DOHH2 (cell line): ENCODE data around the gene SPATS1.

Experiments used
- H3F3A ChIP-seq: fragments of 200-600 bp; sonication (generic), shearing (Covaris generic); 2 replicates; pipeline ENCODE4 v1.6.0; 2016; ENCODE audit warnings: antibody characterized with exemption, mild to moderate bottlenecking; ENCODE audit not compliant: control insufficient read depth, insufficient read depth
- H3K27ac ChIP-seq: fragments of 200-600 bp; sonication (generic); 2 replicates; pipeline ENCODE4 v1.5.1; 2014; ENCODE audit warnings: low read depth, mild to moderate bottlenecking, low read length, moderate library complexity
- H3K27me3 ChIP-seq: fragments of 200-600 bp; sonication (generic); 2 replicates; pipeline ENCODE4 v1.6.1; 2014; ENCODE audit warnings: mild to moderate bottlenecking, low read length, mixed read lengths; ENCODE audit not compliant: control insufficient read depth
- H3K36me3 ChIP-seq: fragments of 200-600 bp; sonication (generic); 2 replicates; pipeline ENCODE4 v1.6.1; 2014; ENCODE audit warnings: mild to moderate bottlenecking, low read length, moderate library complexity, mixed read lengths; ENCODE audit not compliant: control insufficient read depth
- H3K4me1 ChIP-seq: fragments of 200-600 bp; sonication (generic); 2 replicates; pipeline ENCODE4 v1.6.1; 2014; ENCODE audit warnings: mild to moderate bottlenecking, low read length, mixed read lengths; ENCODE audit not compliant: control insufficient read depth
- H3K4me2 ChIP-seq: fragments of 200-600 bp; sonication (generic); 2 replicates; pipeline ENCODE4 v1.6.0; 2014; ENCODE audit warnings: mild to moderate bottlenecking, low read length, moderate library complexity
- H3K4me3 ChIP-seq: fragments of 200-600 bp; sonication (generic); 2 replicates; pipeline ENCODE4 v1.5.1; 2014; ENCODE audit warnings: mild to moderate bottlenecking, low read length, mixed read lengths
- H3K79me2 ChIP-seq: fragments of 200-600 bp; sonication (generic); 2 replicates; pipeline ENCODE4 v1.6.1; 2014; ENCODE audit warnings: mild to moderate bottlenecking, low read length, mixed read lengths; ENCODE audit not compliant: control insufficient read depth
- H3K9me2 ChIP-seq: fragments of 200-600 bp; sonication (generic); replicated peaks from 2 replicates; pipeline ENCODE4 v1.6.1; 2014; ENCODE audit warnings: mild to moderate bottlenecking, low read length, mixed read lengths; ENCODE audit not compliant: control insufficient read depth
- H3K9me3 ChIP-seq: fragments of 200-600 bp; sonication (generic); 2 replicates; pipeline ENCODE4 v1.6.1; 2014; ENCODE audit warnings: antibody characterized with exemption, low read length, mixed read lengths; ENCODE audit not compliant: control insufficient read depth, insufficient read depth
- H4K20me1 ChIP-seq: fragments of 200-600 bp; sonication (generic); 2 replicates; pipeline ENCODE4 v1.6.0; 2014; ENCODE audit warnings: low read depth, mild to moderate bottlenecking, antibody characterized with exemption, low read length, moderate library complexity; ENCODE audit not compliant: control insufficient read depth, insufficient read depth
- CTCF ChIP-seq: fragments of 200-600 bp; sonication (generic); IDR thresholded peaks from one replicate; pipeline ENCODE4 v1.5.1; 2014; ENCODE audit warnings: antibody characterized with exemption, mild to moderate bottlenecking, low read depth, low read length; ENCODE audit not compliant: poor library complexity, severe bottlenecking
- EZH2phosphoT487 ChIP-seq: fragments of 200-600 bp; sonication (generic); IDR thresholded peaks from 2 replicates; pipeline ENCODE4 v1.6.1; 2017; ENCODE audit warnings: borderline replicate concordance, mild to moderate bottlenecking, antibody characterized with exemption, low read length, moderate library complexity, mixed read lengths

SPATS1 gene

GRCh38 chr6:44309631-44310030 is 32.8 kb upstream of the SPATS1 start:
- TF ChIP-seq EZH2phosphoT487 (no peak), CTCF (no peak)
- H3K9me3 ChIP-seq = no peaks in the 10 kb centered on the region
- H3F3A ChIP-seq = no peaks in the 10 kb centered on the region
- H3K9me2 ChIP-seq = no peaks in the 10 kb centered on the region
- H3K4me1 ChIP-seq = peaks cover 9% of the 10 kb centered on the region
- H3K36me3 ChIP-seq = peaks cover 57% of the 10 kb centered on the region
- H3K4me2 ChIP-seq = no peak overlapping the region
- no peaks in the 10 kb centered on the region for H4K20me1 ChIP-seq
- peaks cover 18% of the 10 kb centered on the region for H3K79me2 ChIP-seq
- no peaks in the 10 kb centered on the region for H3K27me3 ChIP-seq
- no peak overlapping the region for H3K27ac ChIP-seq
- no peak overlapping the region for H3K4me3 ChIP-seq

- TF ChIP-seq CTCF (no peak), EZH2phosphoT487 (no peak)
- H3F3A ChIP-seq = no peaks in the 10 kb centered on the region
- no peak overlapping the region for H3K27ac ChIP-seq
- no peaks in the 10 kb centered on the region for H3K27me3 ChIP-seq
- no peak overlapping the region for H3K4me3 ChIP-seq
- peaks cover 18% of the 10 kb centered on the region for H3K79me2 ChIP-seq
- H4K20me1 ChIP-seq = no peaks in the 10 kb centered on the region
- no peaks in the 10 kb centered on the region for H3K9me2 ChIP-seq
- H3K4me1 ChIP-seq = peaks cover 9% of the 10 kb centered on the region
- peaks cover 51% of the 10 kb centered on the region for H3K36me3 ChIP-seq
- H3K4me2 ChIP-seq = no peak overlapping the region
- no peaks in the 10 kb centered on the region for H3K9me3 ChIP-seq
Measured at GRCh38 chr6:44310241-44310640, 32.2 kb upstream of the SPATS1 start.

- Histone ChIP-seq H3K4me1 (peaks cover 9% of the 10 kb centered on the region), H4K20me1 (no peaks in the 10 kb centered on the region), H3F3A (no peaks in the 10 kb centered on the region), H3K4me2 (no peak overlapping the region), H3K27me3 (0 out of 2 replicates have a peak, but pooled peaks cover 2% of the 10 kb centered on the region), H3K27ac (no peak overlapping the region), H3K9me2 (no peaks in the 10 kb centered on the region), H3K9me3 (no peaks in the 10 kb centered on the region), H3K36me3 (peaks cover 44% of the 10 kb centered on the region), H3K4me3 (no peak overlapping the region), H3K79me2 (peaks cover 18% of the 10 kb centered on the region)
- no peak for TF ChIP-seq EZH2phosphoT487
- no peak for TF ChIP-seq CTCF
Measured at GRCh38 chr6:44311304-44311703, 31.1 kb upstream of the SPATS1 start.

- no peak overlapping the region for H3K27ac ChIP-seq
- no peaks in the 10 kb centered on the region for H3F3A ChIP-seq
- 0 out of 2 replicates have a peak, but pooled peaks cover 4% of the 10 kb centered on the region for H3K27me3 ChIP-seq
- H3K4me1 ChIP-seq = peaks cover 9% of the 10 kb centered on the region
- no peaks in the 10 kb centered on the region for H3K9me3 ChIP-seq
- no peaks in the 10 kb centered on the region for H4K20me1 ChIP-seq
- peaks cover 39% of the 10 kb centered on the region for H3K36me3 ChIP-seq
- peak overlapping the region; percentile 85 for H3K4me3 ChIP-seq
- no peaks in the 10 kb centered on the region for H3K9me2 ChIP-seq
- H3K4me2 ChIP-seq = peak overlapping the region; percentile 72
- peaks cover 18% of the 10 kb centered on the region for H3K79me2 ChIP-seq
- no peak for TF ChIP-seq CTCF
- TF ChIP-seq EZH2phosphoT487 = no peak
Measured at GRCh38 chr6:44311767-44312166, 30.7 kb upstream of the SPATS1 start.
